ENCODE results near the gene WFIKKN2.

GRCh38 chr17:50828508-50829170 lies 6.7 kb upstream of the WFIKKN2 start:
- TF ChIP-seq CTCF (IDR thresholded peaks at IDR 0.05) = no peak
- no peak for TF ChIP-seq EZH2phosphoT487 (IDR thresholded peaks at IDR 0.05)

Measured in neural progenitor cell (in vitro differentiated cells).